ENCODE measurements around the gene IPO9. TPM values are rescaled to one million over a fixed set of nuclear protein-coding genes. Genes with fewer than 3 reads are reported as not detected.

The IPO9 gene
- total RNA-seq, 1 experiment from 2014 or later = 106 TPM

DNA sequence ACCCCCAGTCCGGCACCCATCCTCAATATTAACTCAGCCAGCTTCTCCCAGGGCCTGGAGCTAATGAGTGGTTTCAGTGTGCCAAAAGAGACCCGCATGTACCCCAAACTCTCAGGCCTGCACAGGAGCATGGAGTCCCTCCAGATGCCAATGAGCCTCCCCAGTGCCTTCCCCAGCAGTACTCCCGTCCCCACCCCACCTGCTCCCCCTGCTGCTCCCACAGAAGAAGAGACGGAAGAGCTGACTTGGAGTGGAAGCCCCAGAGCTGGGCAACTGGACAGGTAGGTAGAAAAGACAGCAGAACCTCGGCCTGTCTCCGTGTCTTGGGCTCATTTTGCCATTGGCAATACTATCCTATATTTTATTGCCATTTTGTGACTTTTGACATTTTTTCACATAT, 45.4 kb upstream of the IPO9 start:
- BruUV-seq (replicated peaks) = no TSS peak
- no peak for ATAC-seq
- no peaks in the 10 kb centered on the region for H3K9me3 ChIP-seq (ENCODE audit: control insufficient read depth, insufficient read depth, low read depth, low read length)
- in situ Hi-C loops (cut with HindIII; ENCODE audit: low pct_unique_long_range_greater_than_20kb, low sequenced_read_pairs) (no loop called here), intact Hi-C loops (cut with micrococcal nuclease; ENCODE audit: unreplicated experiment) (no loop called here)
- no peak overlapping the region for H3K4me3 ChIP-seq (ENCODE audit: low read depth in 2 of 2, low read length in 2 of 2)
- CTCF ChIA-PET = interaction anchor here (0.6 to 1.3 kb wide), 3 partner anchors 74 to 423 kb away, joined by 3 to 4 read pairs (median 3); no protein-coding TSS in a partner anchor
- H3K4me1 ChIP-seq (ENCODE audit: control insufficient read depth, insufficient read depth, low read length) = 0 out of 2 replicates have a peak, but pooled peaks cover 3% of the 10 kb centered on the region
- no peak overlapping the region for H3K27ac ChIP-seq (ENCODE audit: low read length)
- no peaks in the 10 kb centered on the region for H3K36me3 ChIP-seq (ENCODE audit: control insufficient read depth, insufficient read depth, low read length)
- DNase-seq (ENCODE audit: low read depth, low spot score) = no peak
- POLR2A ChIA-PET = no interaction called here
- H3K27me3 ChIP-seq (ENCODE audit: control insufficient read depth, insufficient read depth, low read length) = no peaks in the 10 kb centered on the region
- no peak for TF ChIP-seq SIN3A (IDR thresholded peaks at IDR 0.05; ENCODE audit: borderline replicate concordance, insufficient read depth, low read depth, low read length)
- TF ChIP-seq TCF7L2 (IDR thresholded peaks at IDR 0.05; ENCODE audit: low read depth, low read length) = no peak
- TF ChIP-seq, protein P1, sequence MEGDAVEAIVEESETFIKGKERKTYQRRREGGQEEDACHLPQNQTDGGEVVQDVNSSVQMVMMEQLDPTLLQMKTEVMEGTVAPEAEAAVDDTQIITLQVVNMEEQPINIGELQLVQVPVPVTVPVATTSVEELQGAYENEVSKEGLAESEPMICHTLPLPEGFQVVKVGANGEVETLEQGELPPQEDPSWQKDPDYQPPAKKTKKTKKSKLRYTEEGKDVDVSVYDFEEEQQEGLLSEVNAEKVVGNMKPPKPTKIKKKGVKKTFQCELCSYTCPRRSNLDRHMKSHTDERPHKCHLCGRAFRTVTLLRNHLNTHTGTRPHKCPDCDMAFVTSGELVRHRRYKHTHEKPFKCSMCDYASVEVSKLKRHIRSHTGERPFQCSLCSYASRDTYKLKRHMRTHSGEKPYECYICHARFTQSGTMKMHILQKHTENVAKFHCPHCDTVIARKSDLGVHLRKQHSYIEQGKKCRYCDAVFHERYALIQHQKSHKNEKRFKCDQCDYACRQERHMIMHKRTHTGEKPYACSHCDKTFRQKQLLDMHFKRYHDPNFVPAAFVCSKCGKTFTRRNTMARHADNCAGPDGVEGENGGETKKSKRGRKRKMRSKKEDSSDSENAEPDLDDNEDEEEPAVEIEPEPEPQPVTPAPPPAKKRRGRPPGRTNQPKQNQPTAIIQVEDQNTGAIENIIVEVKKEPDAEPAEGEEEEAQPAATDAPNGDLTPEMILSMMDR (IDR thresholded peaks at IDR 0.05) = no peak
- TF ChIP-seq, protein P2, sequence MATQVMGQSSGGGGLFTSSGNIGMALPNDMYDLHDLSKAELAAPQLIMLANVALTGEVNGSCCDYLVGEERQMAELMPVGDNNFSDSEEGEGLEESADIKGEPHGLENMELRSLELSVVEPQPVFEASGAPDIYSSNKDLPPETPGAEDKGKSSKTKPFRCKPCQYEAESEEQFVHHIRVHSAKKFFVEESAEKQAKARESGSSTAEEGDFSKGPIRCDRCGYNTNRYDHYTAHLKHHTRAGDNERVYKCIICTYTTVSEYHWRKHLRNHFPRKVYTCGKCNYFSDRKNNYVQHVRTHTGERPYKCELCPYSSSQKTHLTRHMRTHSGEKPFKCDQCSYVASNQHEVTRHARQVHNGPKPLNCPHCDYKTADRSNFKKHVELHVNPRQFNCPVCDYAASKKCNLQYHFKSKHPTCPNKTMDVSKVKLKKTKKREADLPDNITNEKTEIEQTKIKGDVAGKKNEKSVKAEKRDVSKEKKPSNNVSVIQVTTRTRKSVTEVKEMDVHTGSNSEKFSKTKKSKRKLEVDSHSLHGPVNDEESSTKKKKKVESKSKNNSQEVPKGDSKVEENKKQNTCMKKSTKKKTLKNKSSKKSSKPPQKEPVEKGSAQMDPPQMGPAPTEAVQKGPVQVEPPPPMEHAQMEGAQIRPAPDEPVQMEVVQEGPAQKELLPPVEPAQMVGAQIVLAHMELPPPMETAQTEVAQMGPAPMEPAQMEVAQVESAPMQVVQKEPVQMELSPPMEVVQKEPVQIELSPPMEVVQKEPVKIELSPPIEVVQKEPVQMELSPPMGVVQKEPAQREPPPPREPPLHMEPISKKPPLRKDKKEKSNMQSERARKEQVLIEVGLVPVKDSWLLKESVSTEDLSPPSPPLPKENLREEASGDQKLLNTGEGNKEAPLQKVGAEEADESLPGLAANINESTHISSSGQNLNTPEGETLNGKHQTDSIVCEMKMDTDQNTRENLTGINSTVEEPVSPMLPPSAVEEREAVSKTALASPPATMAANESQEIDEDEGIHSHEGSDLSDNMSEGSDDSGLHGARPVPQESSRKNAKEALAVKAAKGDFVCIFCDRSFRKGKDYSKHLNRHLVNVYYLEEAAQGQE (IDR thresholded peaks at IDR 0.05; ENCODE audit: insufficient read depth in 1 of 2, low read depth in 2 of 2, low read length in 1 of 2) = no peak
- TF ChIP-seq POLR2AphosphoS5 (IDR thresholded peaks at IDR 0.05; ENCODE audit: low read depth, low read length) = no peak

DNA sequence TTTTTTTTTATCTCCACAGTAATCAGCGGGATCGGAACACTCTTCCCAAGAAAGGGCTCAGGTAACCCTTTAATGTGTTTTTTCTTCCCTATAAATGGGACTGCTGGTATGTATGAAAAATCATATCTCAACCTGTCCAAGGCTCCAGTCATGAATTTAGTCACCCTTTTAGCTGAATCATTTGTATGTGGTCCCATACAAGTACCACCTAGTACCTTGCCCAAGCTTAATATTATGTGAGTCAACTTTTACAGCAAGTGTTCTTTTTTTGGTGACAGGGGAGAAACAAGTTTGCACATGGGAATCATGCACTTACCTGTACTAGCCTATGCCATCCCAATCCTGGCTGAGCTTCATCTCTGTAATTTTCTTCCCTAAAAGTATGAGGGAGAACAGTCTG, 43.7 kb upstream of the IPO9 start:
- CTCF ChIA-PET = no interaction called here
- Histone ChIP-seq H3K27me3 (ENCODE audit: control insufficient read depth, insufficient read depth, low read length) (no peaks in the 10 kb centered on the region), H3K9me3 (ENCODE audit: control insufficient read depth, insufficient read depth, low read depth, low read length) (no peaks in the 10 kb centered on the region), H3K36me3 (ENCODE audit: control insufficient read depth, insufficient read depth, low read length) (no peaks in the 10 kb centered on the region), H3K4me3 (ENCODE audit: low read depth in 2 of 2, low read length in 2 of 2) (no peak overlapping the region), H3K27ac (ENCODE audit: low read length) (no peak overlapping the region), H3K4me1 (ENCODE audit: control insufficient read depth, insufficient read depth, low read length) (no peaks in the 10 kb centered on the region)
- in situ Hi-C loops (cut with HindIII; ENCODE audit: low pct_unique_long_range_greater_than_20kb, low sequenced_read_pairs) (no loop called here), intact Hi-C loops (cut with micrococcal nuclease; ENCODE audit: unreplicated experiment) (no loop called here)
- no TSS peak for BruUV-seq (replicated peaks)
- no peak for TF ChIP-seq SIN3A (IDR thresholded peaks at IDR 0.05; ENCODE audit: borderline replicate concordance, insufficient read depth, low read depth, low read length)
- TF ChIP-seq POLR2AphosphoS5 (IDR thresholded peaks at IDR 0.05; ENCODE audit: low read depth, low read length) = no peak
- TF ChIP-seq, protein P1 (IDR thresholded peaks at IDR 0.05) = no peak
- TF ChIP-seq TCF7L2 (IDR thresholded peaks at IDR 0.05; ENCODE audit: low read depth, low read length) = no peak
- TF ChIP-seq, protein P2 (IDR thresholded peaks at IDR 0.05; ENCODE audit: insufficient read depth in 1 of 2, low read depth in 2 of 2, low read length in 1 of 2) = no peak
- ATAC-seq = no peak
- DNase-seq (ENCODE audit: low read depth, low spot score) = no peak
- POLR2A ChIA-PET = interaction anchor here (0.8 kb wide), 1 partner anchor 27 kb away, joined by 3 read pairs; no protein-coding TSS in a partner anchor
